Vagina (tissue), 2 donors: Measurements from ENCODE around the gene DOCK8. TPM values are rescaled to one million over a fixed set of nuclear protein-coding genes. Genes with fewer than 3 reads are reported as not detected.
A peak's percentile ranks its signal among the peaks of the same experiment; 100 is the strongest.

ENCODE experiments used
- DNase-seq, 2 donors: peaks; one replicate each; pipeline ENCODE4 v3.0.0-alpha.2; 2017; ENCODE audit errors: extremely low spot score in 2 of 2
- H3K27ac ChIP-seq: fragments of 200-600 bp; sonication (generic); one replicate; pipeline ENCODE4 v1.5.1; 2019
- H3K27me3 ChIP-seq: fragments of 200-600 bp; sonication (generic); one replicate; pipeline ENCODE4 v1.5.1; 2019
- H3K36me3 ChIP-seq, 2 donors: fragments of 200-600 bp; sonication (generic); one replicate each; pipeline ENCODE4 v1.5.1; 2017 to 2019
- H3K4me1 ChIP-seq: fragments of 200-600 bp; sonication (generic); one replicate; pipeline ENCODE4 v1.5.1; 2019
- H3K4me3 ChIP-seq, 2 donors: fragments of 200-600 bp; sonication (generic); 1 replicate in 1 of 2; 2 replicates in 1 of 2; pipeline ENCODE4 v1.5.1; 2016 to 2019
- H3K9me3 ChIP-seq: fragments of 200-600 bp; sonication (generic); one replicate; pipeline ENCODE4 v1.5.1; 2019
- CTCF ChIP-seq, 3 experiments: fragments of 450-650 bp in 2 of 3; fragments of 200-600 bp in 1 of 3; sonication (generic) in 1 of 3; IDR thresholded peaks; one replicate each; pipeline ENCODE4 v1.5.1; 2017 to 2019; ENCODE audit warnings: antibody characterized with exemption in 3 of 3, mild to moderate bottlenecking in 2 of 3, moderate library complexity in 2 of 3
- POLR2A ChIP-seq, 2 donors: fragments of 450-650 bp; IDR thresholded peaks; one replicate each; pipeline ENCODE4 v1.6.1; 2017; ENCODE audit warnings: antibody characterized with exemption in 2 of 2, mild to moderate bottlenecking in 2 of 2, moderate library complexity in 2 of 2
- POLR2AphosphoS5 ChIP-seq, 2 donors: sonication (generic); formaldehyde crosslinking; IDR thresholded peaks; one replicate each; pipeline ENCODE4 v1.9.0; 2017; ENCODE audit warnings: antibody characterized with exemption in 2 of 2, mild to moderate bottlenecking in 2 of 2, low read depth in 1 of 2; ENCODE audit not compliant: insufficient read depth in 1 of 2
- intact Hi-C: fragments of 100-400 bp; cut with DNase I; formaldehyde crosslinking; loops from one replicate; pipeline ENCODE4 v1.15.1; 2023
- total RNA-seq: library from RNA; depleted of rRNA; stranded (reverse); fragments of >200 nt; gene quantifications from one replicate; pipeline ENCODE4 v1.2.3, GENCODE V29; 2016

The DOCK8 gene
- total RNA-seq, 1 donor from 2014 or later: 18.4 TPM

- no peaks in the 10 kb centered on the region for H3K9me3 ChIP-seq
- H3K27ac ChIP-seq: no peak overlapping the region
- H3K4me1 ChIP-seq: no peaks in the 10 kb centered on the region
- no peaks in the 10 kb centered on the region for H3K27me3 ChIP-seq
- peaks cover 0 to 5% of the 10 kb centered on the region in 2 donors for H3K36me3 ChIP-seq
- no peak for TF ChIP-seq POLR2A (IDR thresholded peaks at IDR 0.05)
- no peak for TF ChIP-seq CTCF (IDR thresholded peaks at IDR 0.05)
- no peak for TF ChIP-seq POLR2AphosphoS5 (IDR thresholded peaks at IDR 0.05; ENCODE audit: insufficient read depth in 1 of 2, low read depth in 1 of 2)
- H3K4me3 ChIP-seq: no peak overlapping the region
- no peak for DNase-seq
- intact Hi-C loops: no loop called here
Measured at GRCh38 chr9:343773-344172, 129.1 kb downstream of the DOCK8 start.

GRCh38 chr9:346111-346571 is 131.5 kb downstream of the DOCK8 start:
- H3K27ac ChIP-seq: no peak overlapping the region
- no peaks in the 10 kb centered on the region for H3K36me3 ChIP-seq
- no peak for DNase-seq
- intact Hi-C loops: no loop called here
- no peak overlapping the region for H3K4me3 ChIP-seq
- H3K9me3 ChIP-seq: no peaks in the 10 kb centered on the region
- no peaks in the 10 kb centered on the region for H3K4me1 ChIP-seq
- TF ChIP-seq CTCF (IDR thresholded peaks at IDR 0.05) (no peak), POLR2A (IDR thresholded peaks at IDR 0.05) (no peak), POLR2AphosphoS5 (IDR thresholded peaks at IDR 0.05; ENCODE audit: insufficient read depth in 1 of 2, low read depth in 1 of 2) (no peak)
- no peaks in the 10 kb centered on the region for H3K27me3 ChIP-seq

- DNase-seq: no peak
- intact Hi-C loops: no loop called here
- TF ChIP-seq POLR2AphosphoS5 (IDR thresholded peaks at IDR 0.05; ENCODE audit: insufficient read depth in 1 of 2, low read depth in 1 of 2): no peak
- TF ChIP-seq POLR2A (IDR thresholded peaks at IDR 0.05): no peak
- peak in 2 of 3 experiments; percentile 38 to 57 for TF ChIP-seq CTCF (IDR thresholded peaks at IDR 0.05)
- Histone ChIP-seq H3K9me3 (no peaks in the 10 kb centered on the region), H3K4me1 (peaks cover 3% of the 10 kb centered on the region), H3K27ac (no peak overlapping the region), H3K4me3 (no peak overlapping the region), H3K27me3 (no peaks in the 10 kb centered on the region), H3K36me3 (no peaks in the 10 kb centered on the region)
Measured at GRCh38 chr9:347667-348292, 133.1 kb downstream of the DOCK8 start.

GRCh38 chr9:350384-350783 is 135.7 kb downstream of the DOCK8 start:
- Histone ChIP-seq H3K27me3 (no peaks in the 10 kb centered on the region), H3K36me3 (no peaks in the 10 kb centered on the region), H3K9me3 (no peaks in the 10 kb centered on the region), H3K4me3 (no peak overlapping the region), H3K27ac (no peak overlapping the region), H3K4me1 (peaks cover 12% of the 10 kb centered on the region)
- no peak for TF ChIP-seq CTCF (IDR thresholded peaks at IDR 0.05)
- intact Hi-C loops: no loop called here
- DNase-seq: no peak

- Histone ChIP-seq H3K27me3 (no peaks in the 10 kb centered on the region), H3K36me3 (no peaks in the 10 kb centered on the region), H3K27ac (no peak overlapping the region), H3K4me1 (peaks cover 12% of the 10 kb centered on the region), H3K9me3 (no peaks in the 10 kb centered on the region), H3K4me3 (no peak overlapping the region)
- intact Hi-C loops: no loop called here
- DNase-seq: no peak
- TF ChIP-seq POLR2A (IDR thresholded peaks at IDR 0.05) (no peak), POLR2AphosphoS5 (IDR thresholded peaks at IDR 0.05; ENCODE audit: insufficient read depth in 1 of 2, low read depth in 1 of 2) (no peak), CTCF (IDR thresholded peaks at IDR 0.05) (no peak)
Measured at GRCh38 chr9:351916-352315, 137.3 kb downstream of the DOCK8 start.
